IMR-90 (cell line): ENCODE data around the gene DOLPP1. TPM values are rescaled to one million over a fixed set of nuclear protein-coding genes. Genes with fewer than 3 reads are reported as not detected.

Experiments
- ATAC-seq: fragments of 200-7000 bp; cut with Tn5 transposase; 2 replicates; pipeline ENCODE4 v1.9.1; 2020; ENCODE audit warnings: low read depth, mild to moderate bottlenecking, moderate library complexity
- BruUV-seq: library from RNA; stranded (reverse); fragments of 400-500 nt; replicated peaks from 2 replicates; lab custom pipeline; 2021; lab: Mats Ljungman, UMichigan
- CTCF ChIA-PET: fragments of 300-600 bp; formaldehyde crosslinking; extraction: SDS; loops from one replicate; lab custom pipeline; 2021; ENCODE audit warnings: antibody characterized with exemption; lab: Yijun Ruan, JAX
- POLR2A ChIA-PET: fragments of 300-600 bp; sonication (Branson Sonifier 250); formaldehyde crosslinking; loops from one replicate; lab custom pipeline; 2022; ENCODE audit warnings: antibody characterized with exemption; ENCODE audit not compliant: unreplicated experiment; lab: Charles Lee
- DNase-seq: peaks from one replicate; pipeline ENCODE4 v3.0.0; 2013
- H2AFZ ChIP-seq: replicated peaks from 2 replicates; pipeline ENCODE3; 2013; ENCODE audit warnings: low read length, mild to moderate bottlenecking; ENCODE audit not compliant: poor library complexity
- H2AK5ac ChIP-seq: 2 replicates; pipeline ENCODE4 v1.6.1; 2013; ENCODE audit warnings: low read depth, low read length, inconsistent platforms
- H2AK9ac ChIP-seq: replicated peaks from 2 replicates; pipeline ENCODE3; 2013; ENCODE audit warnings: mild to moderate bottlenecking, low read depth, low read length, moderate library complexity; ENCODE audit not compliant: poor library complexity
- H2BK120ac ChIP-seq: 2 replicates; pipeline ENCODE4 v1.6.1; 2013; ENCODE audit warnings: low read depth, low read length, inconsistent platforms
- H2BK15ac ChIP-seq: 3 replicates; pipeline ENCODE4 v1.6.1; 2013; ENCODE audit warnings: low read depth, low read length, inconsistent platforms
- H2BK20ac ChIP-seq: 2 replicates; pipeline ENCODE4 v1.6.1; 2013; ENCODE audit warnings: low read depth, mild to moderate bottlenecking, inconsistent platforms, low read length, moderate library complexity
- H2BK5ac ChIP-seq: 2 replicates; pipeline ENCODE4 v1.6.1; 2013; ENCODE audit warnings: mild to moderate bottlenecking, low read depth, low read length, inconsistent platforms; ENCODE audit not compliant: poor library complexity, severe bottlenecking
- H3K14ac ChIP-seq: replicated peaks from 2 replicates; pipeline ENCODE4 v1.6.1; 2013; ENCODE audit warnings: low read depth, low read length, inconsistent platforms
- H3K18ac ChIP-seq: 2 replicates; pipeline ENCODE4 v1.6.1; 2013; ENCODE audit warnings: low read depth, low read length, control low read depth
- H3K23ac ChIP-seq: 2 replicates; pipeline ENCODE4 v1.6.1; 2013; ENCODE audit warnings: low read depth, low read length, inconsistent platforms
- H3K27ac ChIP-seq: 2 replicates; pipeline ENCODE4 v1.5.1; 2013; ENCODE audit warnings: mild to moderate bottlenecking, control low read depth, low read length; ENCODE audit not compliant: insufficient read depth
- H3K27me3 ChIP-seq: 2 replicates; pipeline ENCODE4 v1.6.1; 2013; ENCODE audit warnings: low read length; ENCODE audit not compliant: control insufficient read depth, insufficient read depth
- H3K36me3 ChIP-seq: 2 replicates; pipeline ENCODE4 v1.6.1; 2013; ENCODE audit warnings: low read length, mixed read lengths; ENCODE audit not compliant: control insufficient read depth, insufficient read depth
- H3K4ac ChIP-seq: 2 replicates; pipeline ENCODE4 v1.6.1; 2013; ENCODE audit warnings: low read depth, low read length, inconsistent platforms
- H3K4me1 ChIP-seq: 2 replicates; pipeline ENCODE4 v1.6.1; 2013; ENCODE audit warnings: low read length, mixed read lengths; ENCODE audit not compliant: control insufficient read depth, insufficient read depth
- H3K4me2 ChIP-seq: 2 replicates; pipeline ENCODE4 v1.6.1; 2013; ENCODE audit warnings: low read depth, mild to moderate bottlenecking, control low read depth, low read length, moderate library complexity
- H3K4me3 ChIP-seq: 2 replicates; pipeline ENCODE4 v1.5.1; 2013; ENCODE audit warnings: low read depth, mild to moderate bottlenecking, control low read depth, low read length, moderate library complexity; ENCODE audit not compliant: insufficient read depth
- H3K56ac ChIP-seq: 2 replicates; pipeline ENCODE4 v1.6.1; 2013; ENCODE audit warnings: low read length, inconsistent platforms; ENCODE audit not compliant: insufficient read depth; ENCODE audit errors: extremely low read depth
- H3K79me1 ChIP-seq, 2 experiments: 2 replicates each; pipeline ENCODE4 v1.6.1; 2013; ENCODE audit warnings: low read length in 2 of 2, inconsistent platforms in 1 of 2, low read depth in 1 of 2
- H3K9ac ChIP-seq: 2 replicates; pipeline ENCODE4 v1.6.1; 2013; ENCODE audit warnings: low read depth, low read length, control low read depth
- H3K9me1 ChIP-seq: 2 replicates; pipeline ENCODE4 v1.6.1; 2013; ENCODE audit warnings: low read length, inconsistent platforms; ENCODE audit not compliant: insufficient read depth
- H3K9me3 ChIP-seq: 2 replicates; pipeline ENCODE4 v1.6.1; 2013; ENCODE audit warnings: low read length; ENCODE audit not compliant: control insufficient read depth, insufficient read depth
- H4K20me1 ChIP-seq: 2 replicates; pipeline ENCODE4 v1.6.1; 2013; ENCODE audit warnings: low read length, inconsistent platforms; ENCODE audit not compliant: insufficient read depth
- H4K5ac ChIP-seq: 2 replicates; pipeline ENCODE4 v1.6.1; 2013; ENCODE audit warnings: mild to moderate bottlenecking, low read depth, low read length, control low read depth
- H4K8ac ChIP-seq, 2 experiments: 2 replicates each; pipeline ENCODE4 v1.6.1; 2013; ENCODE audit warnings: low read depth in 2 of 2, low read length in 2 of 2, control low read depth in 1 of 2, inconsistent platforms in 1 of 2
- H4K91ac ChIP-seq: 2 replicates; pipeline ENCODE4 v1.6.1; 2013; ENCODE audit warnings: low read depth, low read length, inconsistent platforms; ENCODE audit not compliant: insufficient read depth
- CHD1 ChIP-seq: IDR thresholded peaks from 2 replicates; pipeline ENCODE4 v1.6.1; 2012; ENCODE audit warnings: low read depth, low read length, improper control_type of control experiment
- FOS ChIP-seq: fragments of 150-350 bp; IDR thresholded peaks from 2 replicates; pipeline ENCODE4 v1.6.1; 2016; ENCODE audit warnings: low read depth, low read length
- MAZ ChIP-seq: IDR thresholded peaks from 2 replicates; pipeline ENCODE4 v1.6.1; 2012; ENCODE audit warnings: low read depth, mild to moderate bottlenecking, low read length, improper control_type of control experiment, moderate library complexity, borderline replicate concordance
- NFE2L2 ChIP-seq: fragments of 150-350 bp; IDR thresholded peaks from 2 replicates; pipeline ENCODE4 v1.6.1; 2016; ENCODE audit warnings: low read depth, mild to moderate bottlenecking, low read length
- RAD21 ChIP-seq: IDR thresholded peaks from 2 replicates; pipeline ENCODE4 v1.6.1; 2012; ENCODE audit warnings: low read length, improper control_type of control experiment
- RCOR1 ChIP-seq: IDR thresholded peaks from 2 replicates; pipeline ENCODE4 v1.6.1; 2012; ENCODE audit warnings: mild to moderate bottlenecking, low read length, improper control_type of control experiment; ENCODE audit not compliant: insufficient replicate concordance
- RFX5 ChIP-seq: IDR thresholded peaks from 2 replicates; pipeline ENCODE4 v1.8.0; 2012; ENCODE audit warnings: low read depth, mild to moderate bottlenecking, low read length, moderate library complexity
- SMC3 ChIP-seq: fragments of 150-350 bp; IDR thresholded peaks from 2 replicates; pipeline ENCODE4 v1.6.1; 2016; ENCODE audit warnings: low read depth, mild to moderate bottlenecking, antibody characterized with exemption, low read length, moderate library complexity
- USF2 ChIP-seq: fragments of 150-350 bp; IDR thresholded peaks from 2 replicates; pipeline ENCODE4 v1.6.1; 2017; ENCODE audit warnings: mild to moderate bottlenecking, antibody characterized with exemption, low read length, low read depth
- WGBS, 2 experiments: methylation state at CpG; one replicate each; pipeline versions ENCODE4 v1.1.5 to v1.1.7; 2013; ENCODE audit warnings: missing lambda C conversion rate in 2 of 2; ENCODE audit not compliant: insufficient read length in 1 of 2; ENCODE audit errors: extremely low coverage in 2 of 2; 5-methylcytosine and 5-hydroxymethylcytosine counted together
- dilution Hi-C: fragments of 300-500 bp; cut with HindIII; formaldehyde crosslinking; loops from one replicate; pipeline ENCODE4 v1.14.3; 2018; ENCODE audit warnings: low sequenced_read_pairs; ENCODE audit not compliant: unreplicated experiment
- in situ Hi-C: fragments of 300-500 bp; cut with MboI; formaldehyde crosslinking; loops from 3 replicates; pipeline ENCODE4 v1.14.3; 2019; ENCODE audit warnings: low sequenced_read_pairs, inconsistent platforms, mixed read lengths
- intact Hi-C: fragments of 100-400 bp; cut with micrococcal nuclease; formaldehyde crosslinking; loops from 2 replicates; pipeline ENCODE4 v1.10.0; 2022
- polyA plus RNA-seq, 3 experiments: library from polyadenylated mRNA; depleted of rRNA; stranded (reverse); fragments of >200 nt; gene quantifications; 2 replicates each; pipeline ENCODE4 v1.2.3, GENCODE V29; 2012; ENCODE audit warnings: low replicate concordance in 1 of 3
- total RNA-seq: library from RNA; depleted of rRNA; stranded (reverse); fragments of >200 nt; gene quantifications from 2 replicates; pipeline ENCODE4 v1.2.3, GENCODE V29; 2012

DOLPP1 gene
- total and polyA plus RNA-seq, 2 of the 4 experiments (the other 2 are of a cell fraction): 7.0 to 16.5 TPM

DNA sequence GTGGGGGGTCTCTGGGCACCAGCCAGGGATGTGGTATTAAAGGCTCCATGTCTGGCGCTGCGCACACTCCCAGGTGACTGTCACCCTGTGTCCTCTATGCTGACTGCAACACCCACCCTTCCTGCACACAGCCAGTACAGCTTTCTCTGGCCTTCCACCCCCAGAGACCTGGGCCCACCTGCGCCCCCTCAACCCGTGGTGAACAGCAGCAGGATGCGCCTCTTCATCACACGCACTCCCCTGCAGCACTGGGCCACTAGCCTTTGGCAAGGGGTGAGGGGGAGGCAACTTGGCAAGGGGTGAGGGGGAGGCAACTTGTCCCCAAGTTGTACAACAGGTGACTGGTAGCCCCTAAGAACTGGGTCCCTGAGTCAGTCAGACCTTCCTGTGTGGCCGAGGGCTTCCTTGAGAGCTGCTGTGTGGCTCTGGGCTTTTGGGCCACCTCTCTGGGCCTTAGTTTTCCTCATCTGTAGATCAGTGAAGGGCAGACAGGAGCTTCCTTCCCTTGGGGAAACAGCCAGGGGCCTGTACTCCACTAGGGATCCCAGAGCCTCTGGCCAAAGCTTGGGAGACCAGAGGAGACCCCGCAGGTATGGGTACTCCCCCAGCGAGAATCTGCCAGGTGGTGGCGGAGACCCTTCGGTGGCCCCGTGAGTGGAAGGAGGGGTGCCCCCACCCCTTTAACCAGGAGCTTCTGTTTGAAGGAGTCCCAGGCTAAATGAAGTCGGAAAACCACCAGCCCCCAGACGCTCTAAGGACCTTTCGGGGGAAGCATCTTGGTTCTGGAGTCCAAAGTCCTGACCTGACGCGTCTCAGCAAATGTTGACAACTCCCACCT is 25.2 kb downstream of the DOLPP1 start:
- in situ Hi-C loops: no loop called here

More for the DNA sequence above, 25.2 kb downstream of the DOLPP1 start:
- H4K20me1 ChIP-seq: peaks cover 4% of the 10 kb centered on the region
- H3K4me1 ChIP-seq: peaks cover 4% of the 10 kb centered on the region
- H3K27ac ChIP-seq: no peak overlapping the region
- H2BK120ac ChIP-seq: no peak overlapping the region
- no peak overlapping the region for H3K9ac ChIP-seq
- DNase-seq (no peak), ATAC-seq (no peak)
- H3K23ac ChIP-seq: no peak overlapping the region
- no peak overlapping the region for H2AK5ac ChIP-seq
- no peak overlapping the region for H2BK15ac ChIP-seq
- H3K14ac ChIP-seq: no peak overlapping the region
- intact Hi-C loops (no loop called here), dilution Hi-C loops (no loop called here)
- H3K56ac ChIP-seq: no peak overlapping the region
- BruUV-seq: no TSS peak
- no peak overlapping the region for H3K4me2 ChIP-seq
- no peak overlapping the region for H2BK5ac ChIP-seq
- 0 out of 2 replicates have a peak, but pooled peaks cover 3% of the 10 kb centered on the region for H3K9me1 ChIP-seq
- H3K4ac ChIP-seq: no peak overlapping the region
- TF ChIP-seq USF2 (no peak), MAZ (no peak), NFE2L2 (no peak), CHD1 (no peak), SMC3 (no peak), RAD21 (no peak), RFX5 (no peak), RCOR1 (no peak), FOS (no peak)
- H3K27me3 ChIP-seq: no peaks in the 10 kb centered on the region
- H3K18ac ChIP-seq: no peak overlapping the region
- H4K5ac ChIP-seq: no peak overlapping the region
- CTCF ChIA-PET: interaction anchor here (0.8 to 1.1 kb wide), 2 partner anchors 70 to 78 kb away, joined by 3 to 4 read pairs; partner anchors contain the start of gene SH3GLB2
- peaks cover 9 to 34% of the 10 kb centered on the region in 2 experiments for H3K79me1 ChIP-seq
- no peaks in the 10 kb centered on the region for H3K9me3 ChIP-seq
- H2BK20ac ChIP-seq: no peak overlapping the region
- no peak overlapping the region for H4K91ac ChIP-seq
- no peak overlapping the region for H2AFZ ChIP-seq
- WGBS, 2 experiments: 100% methylated on average over 4 of the region's 17 CpGs; no CpG with 5 or more reads in 1 of the 2 experiments
- H3K36me3 ChIP-seq: peaks cover 28% of the 10 kb centered on the region
- H3K4me3 ChIP-seq: no peak overlapping the region
- H4K8ac ChIP-seq: no peak overlapping the region
- POLR2A ChIA-PET: no interaction called here
- no peak overlapping the region for H2AK9ac ChIP-seq
